B cell (primary cell): Measurements from ENCODE around the gene HHAT.

Experiments used
- EZH2 ChIP-seq: IDR thresholded peaks from 2 replicates; pipeline ENCODE4 v1.6.1; 2012; ENCODE audit warnings: borderline replicate concordance, low read depth, mild to moderate bottlenecking, moderate library complexity, low read length; ENCODE audit not compliant: insufficient read depth, poor library complexity, severe bottlenecking
- TF ChIP-seq, protein P1 (sequence below): fragments of 200-600 bp; IDR thresholded peaks from one replicate; pipeline ENCODE4 v1.8.0; 2022; ENCODE audit warnings: antibody characterized with exemption, mild to moderate bottlenecking

DNA sequence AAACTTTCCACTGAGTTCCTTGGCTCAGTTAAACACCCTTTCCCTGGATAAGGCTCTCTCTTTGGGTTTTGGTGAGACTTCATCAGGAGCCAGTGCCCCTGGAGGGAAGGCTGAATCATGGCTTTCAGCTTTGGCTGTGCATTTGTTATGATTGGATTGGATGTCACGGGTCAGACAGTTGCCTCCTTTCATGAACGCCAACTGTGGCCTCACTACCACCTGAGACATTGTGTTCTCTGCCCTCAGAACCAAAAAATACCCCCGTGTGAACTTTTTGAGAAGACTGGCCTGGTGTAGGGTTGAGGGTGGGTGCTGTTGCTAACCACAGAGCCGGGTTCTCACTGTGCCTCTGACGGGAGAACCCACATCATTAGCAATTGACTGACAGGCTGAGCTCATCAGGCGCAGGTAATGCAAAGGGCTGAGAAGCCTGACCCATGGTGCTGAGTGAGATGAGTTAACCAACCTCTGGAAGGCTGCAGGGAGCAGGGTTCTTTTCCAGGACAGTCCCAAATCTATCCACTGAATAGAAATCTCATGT lies 65.6 kb downstream of the HHAT start:
- TF ChIP-seq, protein P1, sequence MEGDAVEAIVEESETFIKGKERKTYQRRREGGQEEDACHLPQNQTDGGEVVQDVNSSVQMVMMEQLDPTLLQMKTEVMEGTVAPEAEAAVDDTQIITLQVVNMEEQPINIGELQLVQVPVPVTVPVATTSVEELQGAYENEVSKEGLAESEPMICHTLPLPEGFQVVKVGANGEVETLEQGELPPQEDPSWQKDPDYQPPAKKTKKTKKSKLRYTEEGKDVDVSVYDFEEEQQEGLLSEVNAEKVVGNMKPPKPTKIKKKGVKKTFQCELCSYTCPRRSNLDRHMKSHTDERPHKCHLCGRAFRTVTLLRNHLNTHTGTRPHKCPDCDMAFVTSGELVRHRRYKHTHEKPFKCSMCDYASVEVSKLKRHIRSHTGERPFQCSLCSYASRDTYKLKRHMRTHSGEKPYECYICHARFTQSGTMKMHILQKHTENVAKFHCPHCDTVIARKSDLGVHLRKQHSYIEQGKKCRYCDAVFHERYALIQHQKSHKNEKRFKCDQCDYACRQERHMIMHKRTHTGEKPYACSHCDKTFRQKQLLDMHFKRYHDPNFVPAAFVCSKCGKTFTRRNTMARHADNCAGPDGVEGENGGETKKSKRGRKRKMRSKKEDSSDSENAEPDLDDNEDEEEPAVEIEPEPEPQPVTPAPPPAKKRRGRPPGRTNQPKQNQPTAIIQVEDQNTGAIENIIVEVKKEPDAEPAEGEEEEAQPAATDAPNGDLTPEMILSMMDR: no peak
- TF ChIP-seq EZH2: no peak
